Caco-2 (cell line): ENCODE measurements around the gene ALDH1A1. TPM values are rescaled to one million over a fixed set of nuclear protein-coding genes. Genes with fewer than 3 reads are reported as not detected.

Experiments used
- BruUV-seq: library from RNA; stranded (reverse); fragments of 400-500 nt; replicated peaks from 2 replicates; lab custom pipeline; 2021; lab: Mats Ljungman, UMichigan
- CTCF ChIA-PET: fragments of 300-600 bp; sonication (Branson Sonifier 250); formaldehyde crosslinking; loops from one replicate; lab custom pipeline; 2022; ENCODE audit warnings: antibody characterized with exemption; lab: Charles Lee
- POLR2A ChIA-PET: fragments of 300-600 bp; sonication (Branson Sonifier 250); formaldehyde crosslinking; loops from one replicate; lab custom pipeline; 2022; ENCODE audit warnings: antibody characterized with exemption; lab: Charles Lee
- DNase-seq, 2 experiments: peaks; one replicate each; pipeline versions ENCODE4 v3.0.0 to v3.0.0-alpha.2; 2020 to 2022
- H3K27me3 ChIP-seq: replicated peaks from 2 replicates; pipeline ENCODE4 v1.6.0; 2011; ENCODE audit warnings: low read length; ENCODE audit not compliant: control insufficient read depth, insufficient read depth
- H3K36me3 ChIP-seq: 2 replicates; pipeline ENCODE4 v1.5.1; 2011; ENCODE audit warnings: low read length; ENCODE audit not compliant: control insufficient read depth, insufficient read depth
- H3K4me1 ChIP-seq: fragments of 250-450 bp; sonication (Bioruptor Pico); 2 replicates; pipeline ENCODE4 v1.5.1; 2020; ENCODE audit warnings: mild to moderate bottlenecking
- H3K4me3 ChIP-seq: 2 replicates; pipeline ENCODE4 v1.5.1; 2011; ENCODE audit warnings: low read depth, mild to moderate bottlenecking, control low read depth, low read length
- H3K9me3 ChIP-seq: fragments of 250-450 bp; sonication (Bioruptor Pico); 2 replicates; pipeline ENCODE4 v1.5.1; 2020; ENCODE audit warnings: mild to moderate bottlenecking, moderate library complexity
- H3K27ac Mint-ChIP-seq: one replicate; pipeline ENCODE4 v1.8.0; 2022; ENCODE audit warnings: mixed read lengths; ENCODE audit not compliant: unreplicated experiment
- H3K27me3 Mint-ChIP-seq: one replicate; pipeline ENCODE4 v1.8.0; 2022; ENCODE audit warnings: mixed read lengths; ENCODE audit not compliant: insufficient read depth, unreplicated experiment
- H3K36me3 Mint-ChIP-seq: one replicate; pipeline ENCODE4 v1.8.0; 2022; ENCODE audit warnings: mild to moderate bottlenecking, mixed read lengths; ENCODE audit not compliant: insufficient read depth, unreplicated experiment
- H3K4me1 Mint-ChIP-seq: one replicate; pipeline ENCODE4 v1.8.0; 2022; ENCODE audit warnings: low read depth, mixed read lengths; ENCODE audit not compliant: unreplicated experiment
- H3K4me3 Mint-ChIP-seq: one replicate; pipeline ENCODE4 v1.8.0; 2022; ENCODE audit warnings: mild to moderate bottlenecking, moderate library complexity, mixed read lengths; ENCODE audit not compliant: unreplicated experiment
- H3K9me3 Mint-ChIP-seq: one replicate; pipeline ENCODE4 v1.8.0; 2022; ENCODE audit warnings: mixed read lengths; ENCODE audit not compliant: unreplicated experiment
- CTCF ChIP-seq, 2 experiments: fragments of 200-600 bp in 1 of 2; IDR thresholded peaks; 1 replicate in 1 of 2; 2 replicates in 1 of 2; pipeline versions ENCODE4 v1.5.1 to v1.8.0; 2011 to 2022; ENCODE audit warnings: antibody characterized with exemption in 1 of 2, control low read depth in 1 of 2, inconsistent platforms in 1 of 2, low read depth in 1 of 2, low read length in 1 of 2, mild to moderate bottlenecking in 1 of 2, moderate library complexity in 1 of 2; ENCODE audit not compliant: insufficient read depth in 1 of 2, severe bottlenecking in 1 of 2, unreplicated experiment in 1 of 2
- intact Hi-C: fragments of 100-400 bp; cut with micrococcal nuclease; formaldehyde crosslinking; loops from one replicate; pipeline ENCODE4 v1.10.0; 2022; ENCODE audit not compliant: unreplicated experiment
- total RNA-seq: library from RNA; stranded (reverse); gene quantifications from 2 replicates; pipeline ENCODE4 v1.2.3, GENCODE V29; 2022

ALDH1A1 gene
- total RNA-seq, 1 experiment from 2014 or later: 119 TPM

GRCh38 chr9:72884508-72884907 is 68.3 kb downstream of the ALDH1A1 start:
- Histone ChIP-seq H3K4me3 (no peak overlapping the region), H3K4me1 (no peaks in the 10 kb centered on the region), H3K36me3 (no peaks in the 10 kb centered on the region), H3K27me3 (no peaks in the 10 kb centered on the region), H3K9me3 (no peaks in the 10 kb centered on the region)
- Mint-ChIP-seq H3K9me3 (no peaks in the 10 kb centered on the region), H3K27me3 (no peaks in the 10 kb centered on the region), H3K4me3 (no peak overlapping the region), H3K4me1 (no peaks in the 10 kb centered on the region), H3K27ac (no peak overlapping the region), H3K36me3 (no peaks in the 10 kb centered on the region)
- BruUV-seq: no TSS peak
- ChIA-PET CTCF (no interaction called here), POLR2A (no interaction called here)
- intact Hi-C loops: no loop called here
- no peak for TF ChIP-seq CTCF (IDR thresholded peaks at IDR 0.05; ENCODE audit: insufficient read depth in 1 of 2, low read depth in 1 of 2, low read length in 1 of 2, severe bottlenecking in 1 of 2, unreplicated experiment in 1 of 2)
- DNase-seq: no peak

- Histone ChIP-seq H3K36me3 (no peaks in the 10 kb centered on the region), H3K4me3 (no peak overlapping the region), H3K4me1 (no peaks in the 10 kb centered on the region), H3K9me3 (no peaks in the 10 kb centered on the region), H3K27me3 (no peaks in the 10 kb centered on the region)
- no peak for DNase-seq
- no peaks in the 10 kb centered on the region for H3K36me3 Mint-ChIP-seq
- no peaks in the 10 kb centered on the region for H3K9me3 Mint-ChIP-seq
- no peak overlapping the region for H3K27ac Mint-ChIP-seq
- no peaks in the 10 kb centered on the region for H3K27me3 Mint-ChIP-seq
- POLR2A ChIA-PET: no interaction called here
- no TSS peak for BruUV-seq
- CTCF ChIA-PET: no interaction called here
- intact Hi-C loops: no loop called here
- H3K4me3 Mint-ChIP-seq: no peak overlapping the region
- no peak for TF ChIP-seq CTCF (IDR thresholded peaks at IDR 0.05; ENCODE audit: insufficient read depth in 1 of 2, low read depth in 1 of 2, low read length in 1 of 2, severe bottlenecking in 1 of 2, unreplicated experiment in 1 of 2)
- H3K4me1 Mint-ChIP-seq: no peaks in the 10 kb centered on the region
Measured at GRCh38 chr9:72883875-72884274, 69.0 kb downstream of the ALDH1A1 start.

GRCh38 chr9:72882117-72882775 is 70.6 kb downstream of the ALDH1A1 start:
- no peak for DNase-seq
- Mint-ChIP-seq H3K9me3 (no peaks in the 10 kb centered on the region), H3K27ac (no peak overlapping the region), H3K4me1 (no peaks in the 10 kb centered on the region), H3K36me3 (no peaks in the 10 kb centered on the region), H3K27me3 (no peaks in the 10 kb centered on the region), H3K4me3 (no peak overlapping the region)
- Histone ChIP-seq H3K36me3 (no peaks in the 10 kb centered on the region), H3K27me3 (no peaks in the 10 kb centered on the region), H3K9me3 (no peaks in the 10 kb centered on the region), H3K4me1 (no peaks in the 10 kb centered on the region), H3K4me3 (no peak overlapping the region)
- ChIA-PET CTCF (no interaction called here), POLR2A (no interaction called here)
- BruUV-seq: no TSS peak
- intact Hi-C loops: no loop called here
- no peak for TF ChIP-seq CTCF (IDR thresholded peaks at IDR 0.05; ENCODE audit: insufficient read depth in 1 of 2, low read depth in 1 of 2, low read length in 1 of 2, severe bottlenecking in 1 of 2, unreplicated experiment in 1 of 2)
